Mesothelial cell of epicardium (in vitro differentiated cells): ENCODE measurements around the gene KIF24. TPM values are rescaled to one million over a fixed set of nuclear protein-coding genes. Genes with fewer than 3 reads are reported as not detected.

ENCODE experiments used
- DNase-seq, 2 experiments: peaks; one replicate each; pipeline ENCODE4 v3.0.0; 2021; ENCODE audit warnings: low spot score in 2 of 2; ENCODE audit not compliant: unreplicated experiment in 2 of 2
- H3K27ac Mint-ChIP-seq: 2 replicates; pipeline ENCODE4 v1.8.0; 2021; ENCODE audit warnings: mixed read lengths
- H3K27me3 Mint-ChIP-seq: 2 replicates; pipeline ENCODE4 v1.8.0; 2021; ENCODE audit warnings: low read depth, mixed read lengths
- H3K36me3 Mint-ChIP-seq: 2 replicates; pipeline ENCODE4 v1.8.0; 2021; ENCODE audit warnings: mixed read lengths
- H3K4me1 Mint-ChIP-seq: 2 replicates; pipeline ENCODE4 v1.8.0; 2021; ENCODE audit warnings: mixed read lengths
- H3K4me3 Mint-ChIP-seq: 2 replicates; pipeline ENCODE4 v1.8.0; 2021; ENCODE audit warnings: mild to moderate bottlenecking, moderate library complexity, mixed read lengths
- H3K9me3 Mint-ChIP-seq: 2 replicates; pipeline ENCODE4 v1.8.0; 2021; ENCODE audit warnings: mixed read lengths
- CTCF ChIP-seq: fragments of 200-600 bp; sonication (generic); IDR thresholded peaks from one replicate; pipeline ENCODE4 v1.5.0; 2021; ENCODE audit warnings: antibody characterized with exemption; ENCODE audit not compliant: unreplicated experiment
- total RNA-seq: library from RNA; stranded (reverse); gene quantifications from 3 replicates; pipeline ENCODE4 v1.2.1, GENCODE V29; 2021

Gene KIF24
- total RNA-seq, 1 donor from 2014 or later = 3.5 TPM

DNA sequence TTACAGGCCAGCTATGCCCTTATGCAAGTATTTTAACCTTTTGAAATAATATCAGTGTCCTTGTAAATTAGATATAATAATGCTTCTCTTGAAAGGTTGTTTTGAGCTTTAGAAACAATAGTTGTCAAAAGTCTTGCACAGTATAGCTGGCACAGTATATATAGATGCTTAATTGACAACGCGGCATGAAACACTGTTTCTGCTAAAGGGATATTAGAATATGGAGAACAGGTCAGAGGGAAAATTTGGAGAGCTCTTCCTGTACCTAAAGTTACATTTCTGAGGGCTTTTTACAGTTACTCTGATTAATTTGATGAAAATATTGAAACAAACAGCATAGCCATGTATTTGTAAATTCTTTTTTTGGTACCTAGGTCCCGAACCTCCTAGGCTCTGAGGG lies 4.8 kb upstream of the KIF24 start:
- peaks cover 9% of the 10 kb centered on the region for H3K4me1 Mint-ChIP-seq
- no peaks in the 10 kb centered on the region for H3K36me3 Mint-ChIP-seq
- no peak overlapping the region for H3K27ac Mint-ChIP-seq
- no peak overlapping the region for H3K4me3 Mint-ChIP-seq
- DNase-seq = no peak
- TF ChIP-seq CTCF = no peak
- no peaks in the 10 kb centered on the region for H3K9me3 Mint-ChIP-seq
- H3K27me3 Mint-ChIP-seq = no peaks in the 10 kb centered on the region

GRCh38 chr9:34332076-34332964 lies 3.3 kb upstream of the KIF24 start:
- peaks cover 16% of the 10 kb centered on the region for H3K4me1 Mint-ChIP-seq
- peak overlapping the region; percentile 45 for H3K27ac Mint-ChIP-seq
- no peak overlapping the region for H3K4me3 Mint-ChIP-seq

GRCh38 chr9:34331196-34331595 lies 2.1 kb upstream of the KIF24 start:
- Mint-ChIP-seq H3K27ac (no peak overlapping the region), H3K4me1 (peaks cover 16% of the 10 kb centered on the region), H3K4me3 (peak overlapping the region; percentile 39), H3K27me3 (no peaks in the 10 kb centered on the region), H3K9me3 (no peaks in the 10 kb centered on the region), H3K36me3 (no peaks in the 10 kb centered on the region)
- DNase-seq = no peak
- TF ChIP-seq CTCF = no peak

More at GRCh38 chr9:34332076-34332964, 3.3 kb upstream of the KIF24 start:
- no peaks in the 10 kb centered on the region for H3K36me3 Mint-ChIP-seq
- no peak for TF ChIP-seq CTCF
- H3K9me3 Mint-ChIP-seq = no peaks in the 10 kb centered on the region
- H3K27me3 Mint-ChIP-seq = no peaks in the 10 kb centered on the region
- no peak for DNase-seq

DNA sequence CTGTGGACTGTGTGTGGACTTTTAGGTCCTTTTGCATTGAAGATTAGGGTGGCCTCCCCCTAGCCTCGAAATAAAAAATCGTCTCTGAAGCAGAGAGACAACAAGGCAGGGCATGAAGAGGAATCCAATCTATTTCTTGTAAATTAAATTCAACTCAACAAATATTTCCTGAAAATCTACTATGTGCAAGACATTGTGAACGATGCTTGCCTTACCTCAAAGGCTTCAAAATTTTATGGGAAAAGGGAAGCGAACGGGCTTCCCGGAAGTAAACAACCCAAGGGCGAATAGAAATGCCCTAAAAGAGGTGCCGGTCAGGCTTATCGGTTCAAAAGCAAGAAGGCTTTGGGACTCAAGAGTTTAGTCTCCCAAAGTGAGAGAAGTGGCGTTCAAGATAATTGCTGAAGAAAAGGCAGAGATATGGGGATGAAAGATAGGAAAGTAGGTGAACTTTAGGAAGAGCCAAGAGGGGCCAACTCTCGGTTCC lies 525 bp downstream of the KIF24 start:
- H3K27ac Mint-ChIP-seq = peak overlapping the region; percentile 97

GRCh38 chr9:34326690-34327089 lies 2.4 kb downstream of the KIF24 start:
- DNase-seq = no peak
- H3K27ac Mint-ChIP-seq = no peak overlapping the region
- no peak for TF ChIP-seq CTCF
- H3K27me3 Mint-ChIP-seq = no peaks in the 10 kb centered on the region
- H3K4me1 Mint-ChIP-seq = peaks cover 16% of the 10 kb centered on the region
- H3K9me3 Mint-ChIP-seq = no peaks in the 10 kb centered on the region
- H3K36me3 Mint-ChIP-seq = no peaks in the 10 kb centered on the region
- no peak overlapping the region for H3K4me3 Mint-ChIP-seq

More for the DNA sequence above, 525 bp downstream of the KIF24 start:
- no peak for DNase-seq
- TF ChIP-seq CTCF = no peak
- Mint-ChIP-seq H3K27me3 (no peaks in the 10 kb centered on the region), H3K4me1 (peaks cover 16% of the 10 kb centered on the region), H3K36me3 (no peaks in the 10 kb centered on the region), H3K4me3 (peak overlapping the region; percentile 95), H3K9me3 (no peaks in the 10 kb centered on the region)
